Naive thymus-derived CD8-positive, alpha-beta T cell (primary cell): ENCODE results near the gene RIOK2. TPM values are rescaled to one million over a fixed set of nuclear protein-coding genes. Genes with fewer than 3 reads are reported as not detected.
A peak's percentile ranks its signal among the peaks of the same experiment; 100 is the strongest.

Experiments
- ATAC-seq, 2 donors: fragments of 150-1000 bp; cut with Tn5 transposase in 1 of 2; sonication (Bioruptor Pico), chemical (Tn5 transposase) in 1 of 2; 1 replicate in 1 of 2; 2 replicates in 1 of 2; pipeline ENCODE4 v1.10.0; 2021; ENCODE audit warnings: mild to moderate bottlenecking in 2 of 2, moderate library complexity in 2 of 2
- POLR2A ChIA-PET: fragments of 350-600 bp; sonication (Branson Sonifier 250); formaldehyde crosslinking; loops from one replicate; lab custom pipeline; 2021; ENCODE audit warnings: antibody characterized with exemption; lab: Charles Lee
- DNase-seq, 10 donors: peaks; one replicate each; pipeline versions ENCODE4 v3.0.0 to v3.0.0-alpha.2; 2020 to 2022
- H3K27ac Mint-ChIP-seq, 10 donors: one replicate each; pipeline ENCODE4 v1.8.0; 2020 to 2022; ENCODE audit warnings: mild to moderate bottlenecking in 10 of 10, mixed read lengths in 10 of 10, moderate library complexity in 4 of 10, inconsistent platforms in 1 of 10
- H3K27me3 Mint-ChIP-seq, 5 donors: one replicate each; pipeline ENCODE4 v1.8.0; 2021 to 2022; ENCODE audit warnings: mixed read lengths in 5 of 5
- H3K36me3 Mint-ChIP-seq, 3 donors: one replicate each; pipeline ENCODE4 v1.8.0; 2020 to 2022; ENCODE audit warnings: mixed read lengths in 3 of 3, mild to moderate bottlenecking in 2 of 3, inconsistent platforms in 1 of 3
- H3K4me1 Mint-ChIP-seq, 4 donors: one replicate each; pipeline ENCODE4 v1.8.0; 2021 to 2022; ENCODE audit warnings: mixed read lengths in 4 of 4
- H3K4me3 Mint-ChIP-seq, 10 donors: one replicate each; pipeline ENCODE4 v1.8.0; 2020 to 2022; ENCODE audit warnings: mild to moderate bottlenecking in 10 of 10, mixed read lengths in 10 of 10, moderate library complexity in 6 of 10, inconsistent platforms in 1 of 10
- H3K9me3 Mint-ChIP-seq, 9 donors: one replicate each; pipeline ENCODE4 v1.8.0; 2020 to 2022; ENCODE audit warnings: mixed read lengths in 9 of 9, mild to moderate bottlenecking in 3 of 9, inconsistent platforms in 1 of 9, moderate library complexity in 1 of 9
- polyA plus RNA-seq, 3 donors: library from polyadenylated mRNA; unstranded; fragments of 300-500 nt; fragmentation: Illumina TruSeq; gene quantifications; one replicate each; pipeline ENCODE4 v1.2.3, GENCODE V29; 2021
- total RNA-seq, 8 experiments: library from RNA in 2 of 8; stranded (reverse) in 2 of 8; gene quantifications; one replicate each; pipeline ENCODE4 v1.2.3 and lab custom pipeline; 2021 to 2026

The RIOK2 gene
- total RNA-seq (10 to 100 TPM; 39.8 to 42.7 TPM), polyA plus RNA-seq (10 to 100 TPM; 14.0 to 21.6 (median 20.5) TPM), total RNA-seq (lab: John Stamatoyannopoulos, UW) (27.1 to 95.5 (median 44.0) reads per million in 6 experiments)

DNA sequence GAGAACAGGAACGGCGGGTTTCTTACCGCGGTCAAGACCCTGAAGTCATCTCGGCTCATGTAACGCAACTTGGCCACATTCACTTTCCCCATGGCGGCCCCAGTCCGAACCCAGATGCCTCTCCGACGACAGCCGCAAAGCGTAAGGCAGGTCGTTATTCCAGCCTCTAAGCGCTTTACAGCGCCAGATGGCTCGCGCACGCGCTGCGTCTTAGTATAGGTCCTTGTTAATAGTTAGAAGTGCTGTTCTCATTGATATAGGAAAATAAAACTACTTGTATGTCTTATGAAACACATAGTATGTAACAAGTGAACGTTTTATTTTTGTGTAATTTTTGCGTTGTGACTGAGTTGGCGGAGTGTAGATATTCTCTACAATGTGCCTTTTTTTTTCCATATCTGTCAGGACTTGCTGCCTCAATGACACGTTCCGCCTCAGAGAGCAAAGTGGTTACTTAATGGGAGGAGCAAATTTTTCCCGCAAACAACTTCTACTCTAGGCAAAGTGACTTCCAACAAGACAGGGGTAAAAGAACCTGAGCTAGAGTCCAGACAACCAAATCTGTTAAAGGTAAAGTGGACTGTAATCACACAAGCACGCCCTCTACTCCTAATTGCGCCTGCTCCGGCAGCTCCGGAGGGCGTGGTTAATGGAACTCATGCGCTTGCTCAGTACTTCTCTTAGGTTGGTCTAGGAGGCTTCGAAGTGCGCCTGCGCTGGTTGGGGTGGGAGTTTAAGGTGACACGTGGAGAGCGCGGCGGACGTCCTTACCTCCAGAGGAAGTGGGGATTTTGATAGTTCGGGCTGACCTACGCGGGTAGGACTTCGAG is at the start of gene RIOK2:
Gene RIOK2, minus strand, starts transcription at position 148 of the 830 bp plus-strand sequence. Its CDS starts 56 bp downstream, at position 92.
- POLR2A ChIA-PET: interaction anchor here (0.7 to 1.4 kb wide), 4 partner anchors 17 to 1423 kb away, joined by 3 to 7 read pairs (median 3); partner anchors contain the start of gene LNPEP
- H3K27me3 Mint-ChIP-seq: peaks cover 0 to 1% (median 0%) of the 10 kb centered on the region in 5 donors
- H3K36me3 Mint-ChIP-seq: peaks cover 3 to 26% (median 13%) of the 10 kb centered on the region in 3 donors
- peaks cover 28 to 47% (median 43%) of the 10 kb centered on the region in 4 donors for H3K4me1 Mint-ChIP-seq
- peak; percentile 88 to 91 for ATAC-seq
- H3K4me3 Mint-ChIP-seq: peak within 1 kb of the TSS; percentile 82 to 98 (median 96)
- no peaks in the 10 kb centered on the region for H3K9me3 Mint-ChIP-seq
- peak; percentile 78 to 98 (median 89) for DNase-seq
- peak within 1 kb of the TSS; percentile 99 to 100 (median 100) for H3K27ac Mint-ChIP-seq

DNA sequence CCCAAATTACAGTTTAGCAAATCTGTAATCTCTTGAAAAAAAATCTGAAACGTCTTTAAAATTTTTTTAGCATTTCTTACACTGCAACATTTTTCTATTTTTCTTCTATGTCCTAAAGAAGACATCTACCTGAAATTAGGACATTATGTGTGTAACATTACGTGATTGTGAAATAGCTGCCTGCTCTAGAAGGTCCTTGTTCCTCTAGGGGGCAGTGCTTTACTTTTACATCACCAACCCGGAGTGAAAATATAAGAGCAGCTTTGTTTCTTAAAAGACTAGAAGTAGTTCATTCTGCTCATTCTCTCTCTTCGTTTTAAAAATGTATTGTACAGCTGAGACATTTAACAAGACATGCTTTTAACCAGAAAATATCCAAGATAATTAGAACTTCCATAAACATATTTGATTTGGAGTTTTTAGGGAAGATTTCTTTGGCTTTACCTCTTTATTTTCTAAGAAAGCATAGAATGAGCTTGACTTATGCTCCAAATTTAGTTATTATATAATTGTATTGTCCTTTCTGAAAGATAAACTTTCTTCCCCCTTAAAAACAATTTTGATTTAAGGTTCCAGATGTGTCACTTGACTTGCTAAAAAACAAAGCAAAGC is 48.1 kb upstream of the RIOK2 start:
- peaks cover 0 to 3% (median 0%) of the 10 kb centered on the region in 5 donors for H3K27me3 Mint-ChIP-seq
- ATAC-seq (peak; percentile 55 to 56), DNase-seq (peak in 6 of 10 donors; percentile 21 to 56 (median 39))
- no peak overlapping the region for H3K27ac Mint-ChIP-seq
- H3K9me3 Mint-ChIP-seq: peaks cover 0 to 19% (median 3%) of the 10 kb centered on the region in 9 donors
- H3K4me1 Mint-ChIP-seq: peaks cover 0 to 2% (median 0%) of the 10 kb centered on the region in 4 donors
- H3K36me3 Mint-ChIP-seq: peaks cover 0 to 7% (median 0%) of the 10 kb centered on the region in 3 donors
- H3K4me3 Mint-ChIP-seq: no peak overlapping the region
- POLR2A ChIA-PET: interaction anchor here (0.6 kb wide), 1 partner anchor 1540 kb away, joined by 3 read pairs; no protein-coding TSS in a partner anchor

DNA sequence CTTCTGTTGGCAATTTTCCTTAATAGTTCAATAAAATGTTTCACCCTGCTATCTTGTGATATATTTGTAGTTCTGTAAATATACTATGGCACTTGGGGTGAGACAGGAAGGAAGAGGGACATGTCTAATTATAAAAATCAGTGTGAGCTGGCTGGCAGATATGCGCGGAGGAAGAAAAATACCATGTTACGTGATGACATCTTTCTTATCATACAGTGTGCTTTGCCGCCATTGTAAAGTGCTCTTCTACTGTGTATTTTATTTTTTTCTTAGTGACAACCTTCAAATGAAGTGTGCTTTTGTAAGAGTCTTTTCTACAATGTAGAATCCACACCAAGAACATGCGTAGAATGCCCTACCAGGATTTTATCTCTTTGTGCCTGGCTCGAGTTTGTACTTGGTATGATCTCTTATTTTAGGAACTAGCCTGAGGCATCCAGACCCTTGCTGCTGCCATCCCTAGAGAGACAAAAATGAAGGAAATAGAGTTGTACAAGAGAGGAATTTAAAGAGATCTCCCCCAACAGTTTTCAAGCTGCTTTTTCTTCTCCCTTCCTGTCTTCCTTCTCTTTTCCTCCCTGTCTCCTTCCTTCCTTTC is 46.7 kb upstream of the RIOK2 start:
- no peak overlapping the region for H3K4me3 Mint-ChIP-seq
- ATAC-seq: no peak
- H3K27ac Mint-ChIP-seq: no peak overlapping the region
- no peak for DNase-seq
- peaks cover 0 to 2% (median 0%) of the 10 kb centered on the region in 4 donors for H3K4me1 Mint-ChIP-seq
- peaks cover 0 to under 1% (median 0%) of the 10 kb centered on the region in 3 donors for H3K36me3 Mint-ChIP-seq
- H3K9me3 Mint-ChIP-seq: peaks cover 0 to 5% (median 0%) of the 10 kb centered on the region in 9 donors
- POLR2A ChIA-PET: no interaction called here
- H3K27me3 Mint-ChIP-seq: peaks cover 0 to 3% (median 0%) of the 10 kb centered on the region in 5 donors

DNA sequence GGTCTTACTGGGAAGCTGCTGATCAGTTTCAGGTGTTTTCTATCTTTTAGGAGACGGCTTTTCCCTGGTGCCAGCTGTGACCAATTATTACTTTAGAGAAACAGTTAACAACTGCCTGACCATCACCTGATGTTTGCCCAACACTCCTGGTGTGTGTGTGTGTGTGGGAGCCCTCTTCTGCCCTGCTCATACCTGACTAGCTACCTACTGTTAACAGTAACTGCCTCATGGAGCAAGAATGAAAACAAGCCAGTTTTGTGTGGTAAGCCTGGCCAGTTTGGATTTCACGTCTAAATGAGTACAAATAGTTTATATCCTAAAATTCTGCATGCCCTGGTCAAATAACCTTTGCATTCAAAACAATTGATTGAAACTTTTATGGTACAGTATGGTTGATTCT is 46.1 kb upstream of the RIOK2 start:
- Mint-ChIP-seq H3K4me1 (peaks cover 0 to 2% (median 0%) of the 10 kb centered on the region in 4 donors), H3K27ac (no peak overlapping the region), H3K9me3 (peaks cover 0 to 1% (median 0%) of the 10 kb centered on the region in 9 donors), H3K36me3 (no peaks in the 10 kb centered on the region), H3K4me3 (no peak overlapping the region), H3K27me3 (peaks cover 0 to 3% (median 0%) of the 10 kb centered on the region in 5 donors)
- POLR2A ChIA-PET: no interaction called here
- no peak for DNase-seq
- no peak for ATAC-seq

DNA sequence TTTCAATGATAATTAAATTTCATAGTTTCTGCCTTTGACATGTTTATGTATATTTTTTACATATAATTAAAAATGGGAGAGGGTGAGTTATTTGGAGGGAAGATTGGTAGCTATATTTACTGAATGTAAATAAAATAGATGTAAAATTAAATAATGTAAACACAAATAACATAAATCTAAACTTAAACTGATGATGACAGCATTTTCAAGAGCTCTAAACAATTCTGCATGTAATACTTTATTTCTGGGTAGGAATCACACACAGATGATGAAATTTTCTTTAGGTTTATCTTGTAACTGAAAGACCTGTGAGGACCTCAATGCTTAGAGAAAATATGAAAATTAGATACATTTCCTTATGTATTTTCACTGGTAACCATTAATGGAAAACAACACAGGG is 42.2 kb upstream of the RIOK2 start:
- DNase-seq: no peak
- H3K36me3 Mint-ChIP-seq: peaks cover 0 to 5% (median 0%) of the 10 kb centered on the region in 3 donors
- H3K27me3 Mint-ChIP-seq: peaks cover 0 to 3% (median 0%) of the 10 kb centered on the region in 5 donors
- H3K4me1 Mint-ChIP-seq: no peaks in the 10 kb centered on the region
- H3K27ac Mint-ChIP-seq: no peak overlapping the region
- H3K4me3 Mint-ChIP-seq: no peak overlapping the region
- ATAC-seq: no peak
- POLR2A ChIA-PET: no interaction called here
- H3K9me3 Mint-ChIP-seq: peaks cover 0 to 3% (median 0%) of the 10 kb centered on the region in 9 donors

DNA sequence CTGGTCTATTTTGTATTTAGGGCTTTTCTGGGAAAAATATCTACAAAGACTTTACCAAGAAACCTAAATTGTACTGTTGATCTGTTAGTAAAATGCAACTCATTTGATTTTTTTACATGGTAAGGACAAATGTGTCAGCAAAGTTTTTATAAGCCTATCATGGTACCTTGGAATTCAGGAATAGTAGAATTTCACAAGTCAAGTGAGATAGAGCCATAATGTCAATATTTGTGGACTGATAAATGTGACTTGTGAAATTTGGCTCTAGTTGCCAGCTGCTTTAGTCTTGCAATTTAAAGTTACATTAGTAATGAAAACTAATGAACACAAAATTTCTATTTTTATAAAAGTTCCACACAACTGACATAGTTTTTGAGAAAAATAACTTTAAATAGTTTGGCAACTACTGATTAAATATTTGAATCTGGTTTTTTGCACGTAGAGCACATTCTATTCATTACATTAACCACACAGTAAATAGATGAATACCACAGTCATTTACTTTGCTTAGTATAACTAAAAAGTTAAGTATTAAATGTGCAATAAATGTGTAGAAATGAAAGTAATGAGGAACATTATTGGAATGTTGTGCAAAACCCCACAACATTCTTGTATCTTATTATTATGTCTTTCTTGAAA is 41.2 kb upstream of the RIOK2 start:
- ATAC-seq (no peak), DNase-seq (no peak)
- POLR2A ChIA-PET: no interaction called here
- H3K27ac Mint-ChIP-seq: no peak overlapping the region
- H3K4me1 Mint-ChIP-seq: no peaks in the 10 kb centered on the region
- H3K9me3 Mint-ChIP-seq: peaks cover 0 to 3% (median 0%) of the 10 kb centered on the region in 9 donors
- no peak overlapping the region for H3K4me3 Mint-ChIP-seq
- peaks cover 0 to 3% (median 0%) of the 10 kb centered on the region in 5 donors for H3K27me3 Mint-ChIP-seq
- H3K36me3 Mint-ChIP-seq: peaks cover 0 to 5% (median 0%) of the 10 kb centered on the region in 3 donors

DNA sequence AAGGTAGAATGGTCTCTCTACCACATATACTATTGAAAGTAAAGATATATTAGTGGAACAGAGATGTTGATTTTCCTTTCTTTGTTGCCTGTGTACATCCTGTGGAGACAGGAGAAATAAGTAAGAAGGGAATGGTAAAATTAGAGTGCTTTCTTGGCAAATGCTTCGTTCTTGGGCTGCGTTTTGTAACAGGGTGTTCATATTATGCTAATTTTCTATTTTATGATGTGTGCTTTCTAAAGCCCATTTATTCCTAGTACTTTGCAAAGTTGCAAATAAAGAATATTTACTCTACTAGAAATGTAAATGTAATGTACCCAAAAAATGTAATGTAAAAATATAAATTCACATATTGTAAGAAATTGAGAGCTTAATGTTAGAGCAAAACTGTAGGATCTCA is 40.5 kb upstream of the RIOK2 start:
- POLR2A ChIA-PET: no interaction called here
- DNase-seq (no peak), ATAC-seq (no peak)
- H3K36me3 Mint-ChIP-seq: peaks cover 0 to 5% (median 0%) of the 10 kb centered on the region in 3 donors
- peaks cover 0 to 6% (median 0%) of the 10 kb centered on the region in 9 donors for H3K9me3 Mint-ChIP-seq
- peaks cover 0 to under 1% (median 0%) of the 10 kb centered on the region in 5 donors for H3K27me3 Mint-ChIP-seq
- H3K4me3 Mint-ChIP-seq: no peak overlapping the region
- no peaks in the 10 kb centered on the region for H3K4me1 Mint-ChIP-seq
- no peak overlapping the region for H3K27ac Mint-ChIP-seq

DNA sequence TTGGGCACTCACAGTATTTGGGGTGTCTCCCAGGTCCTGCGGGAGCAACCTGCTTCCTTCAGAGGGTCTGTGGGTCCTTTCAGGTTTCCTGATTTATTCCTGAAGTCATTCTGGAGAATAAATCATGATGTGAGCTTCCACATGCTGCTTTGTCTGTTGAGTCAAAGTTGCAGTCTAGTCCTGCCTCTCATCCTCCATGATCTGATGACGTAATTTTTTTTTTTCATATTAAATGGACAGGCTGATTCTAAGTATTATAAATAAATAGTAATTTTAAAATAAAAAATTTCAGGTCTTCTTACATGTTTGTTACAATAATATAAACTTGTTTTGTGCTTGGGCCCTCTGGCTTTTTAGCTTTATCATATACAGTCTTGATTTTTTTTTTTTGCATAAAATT is 26.3 kb upstream of the RIOK2 start:
- Mint-ChIP-seq H3K27ac (no peak overlapping the region), H3K36me3 (peaks cover 11 to 25% (median 18%) of the 10 kb centered on the region in 3 donors), H3K27me3 (peaks cover 0 to 22% (median 13%) of the 10 kb centered on the region in 5 donors), H3K9me3 (peaks cover under 1 to 44% (median 23%) of the 10 kb centered on the region in 9 donors), H3K4me3 (no peak overlapping the region), H3K4me1 (no peaks in the 10 kb centered on the region)
- DNase-seq (no peak), ATAC-seq (no peak)
- POLR2A ChIA-PET: no interaction called here

DNA sequence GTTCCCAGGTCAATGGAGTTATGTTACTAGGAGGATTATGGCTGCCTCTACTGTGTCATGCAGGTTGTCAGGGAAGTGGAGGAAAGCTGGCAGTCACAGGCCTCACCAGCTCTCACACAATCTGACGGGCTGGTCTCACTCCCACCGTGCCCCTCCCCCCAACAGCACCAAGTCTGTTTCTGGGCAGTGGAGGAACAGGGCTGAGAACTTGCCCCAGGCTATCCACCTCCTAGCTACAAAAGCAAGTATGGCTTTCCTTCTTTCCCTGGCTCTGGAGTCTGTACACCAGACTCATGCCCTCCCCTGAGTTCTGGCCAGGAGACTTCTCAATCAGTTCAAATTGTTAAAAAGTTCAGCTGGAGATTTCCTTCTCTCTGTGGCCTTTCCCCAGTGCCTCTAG is 25.7 kb upstream of the RIOK2 start:
- POLR2A ChIA-PET: no interaction called here
- H3K36me3 Mint-ChIP-seq: peaks cover 8 to 19% (median 14%) of the 10 kb centered on the region in 3 donors

DNA sequence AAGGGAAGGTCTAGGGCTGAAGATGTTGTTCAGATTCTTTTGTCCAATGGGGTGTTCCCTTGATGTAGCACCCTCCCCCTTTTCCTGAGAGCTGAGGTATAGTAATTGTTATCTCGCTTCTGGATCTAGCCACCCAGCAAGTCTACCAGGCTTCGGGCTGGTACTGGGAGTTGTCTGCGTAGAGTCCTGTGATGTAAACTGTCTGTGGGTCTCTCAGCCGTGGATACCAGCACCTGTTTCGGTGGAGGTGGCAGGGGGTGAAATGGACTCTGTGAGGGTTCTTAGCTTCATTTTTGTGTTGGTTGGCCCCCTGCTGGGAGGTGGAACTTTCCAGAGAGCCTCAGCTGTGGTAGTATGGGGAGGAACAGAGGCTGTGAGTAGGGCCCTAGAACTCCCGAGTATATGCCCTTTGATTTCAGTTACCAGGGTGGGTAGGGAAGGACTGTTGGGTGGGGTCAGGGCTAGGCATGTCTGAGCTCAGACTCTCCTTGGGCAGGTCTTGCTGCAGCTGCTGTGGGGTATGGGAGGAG is 25.2 kb upstream of the RIOK2 start:
- H3K9me3 Mint-ChIP-seq: peaks cover 0 to 33% (median 14%) of the 10 kb centered on the region in 9 donors
- ATAC-seq (no peak), DNase-seq (no peak)
- POLR2A ChIA-PET: no interaction called here
- H3K27ac Mint-ChIP-seq: no peak overlapping the region
- H3K4me3 Mint-ChIP-seq: no peak overlapping the region
- H3K36me3 Mint-ChIP-seq: peaks cover 3 to 17% (median 9%) of the 10 kb centered on the region in 3 donors
- H3K4me1 Mint-ChIP-seq: no peaks in the 10 kb centered on the region
- peaks cover 0 to 21% (median 13%) of the 10 kb centered on the region in 5 donors for H3K27me3 Mint-ChIP-seq

More for the DNA sequence above, 25.7 kb upstream of the RIOK2 start:
- DNase-seq: no peak
- no peak overlapping the region for H3K4me3 Mint-ChIP-seq
- H3K4me1 Mint-ChIP-seq: no peaks in the 10 kb centered on the region
- ATAC-seq: no peak
- H3K9me3 Mint-ChIP-seq: peaks cover 0 to 37% (median 17%) of the 10 kb centered on the region in 9 donors
- no peak overlapping the region for H3K27ac Mint-ChIP-seq
- H3K27me3 Mint-ChIP-seq: peaks cover 0 to 22% (median 13%) of the 10 kb centered on the region in 5 donors

DNA sequence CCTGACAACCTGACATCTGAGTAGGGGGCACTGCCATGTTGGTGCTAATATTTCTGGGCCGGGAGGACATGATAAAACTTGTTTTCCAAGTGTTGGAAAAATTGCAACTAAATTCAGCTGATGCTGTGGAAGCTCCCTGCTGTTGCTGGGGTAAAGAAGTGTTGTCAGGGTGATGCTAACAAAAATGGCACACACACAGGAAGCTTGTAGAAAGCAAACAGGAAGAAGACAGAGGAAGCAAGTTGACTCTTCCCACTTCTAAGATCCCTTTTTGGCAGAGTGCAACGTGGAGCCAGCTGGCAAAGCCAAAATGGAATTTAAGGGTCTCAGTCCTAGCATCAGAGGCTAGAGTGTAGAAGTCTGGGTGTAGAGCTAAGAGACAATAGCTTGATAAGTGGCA is 11.3 kb upstream of the RIOK2 start:
- H3K27ac Mint-ChIP-seq: peak overlapping the region in 1 of 10 donors; percentile 2

More for the DNA sequence above, 11.3 kb upstream of the RIOK2 start:
- Mint-ChIP-seq H3K36me3 (peaks cover 10 to 22% (median 16%) of the 10 kb centered on the region in 3 donors), H3K4me3 (peak overlapping the region in 3 of 10 donors; percentile 2 to 56 (median 16)), H3K27me3 (peaks cover 0 to 3% (median 0%) of the 10 kb centered on the region in 5 donors), H3K4me1 (peaks cover 12 to 25% (median 17%) of the 10 kb centered on the region in 4 donors), H3K9me3 (peaks cover 0 to 24% (median 15%) of the 10 kb centered on the region in 9 donors)
- ATAC-seq (no peak), DNase-seq (peak in 1 of 10 donors; percentile 6)
- POLR2A ChIA-PET: no interaction called here
